Liver (tissue), 9 donors: ENCODE data around the gene SIRPD. TPM values are rescaled to one million over a fixed set of nuclear protein-coding genes. Genes with fewer than 3 reads are reported as not detected.

Experiments used
- DNase-seq: peaks from one replicate; pipeline ENCODE4 v3.0.0-alpha.2; 2017; ENCODE audit warnings: low spot score
- H3K27ac ChIP-seq, 2 donors: one replicate each; pipeline ENCODE4 v1.7.0; 2013; ENCODE audit warnings: inconsistent platforms in 2 of 2, low read length in 2 of 2, control low read depth in 1 of 2, low read depth in 1 of 2, mild to moderate bottlenecking in 1 of 2
- H3K27me3 ChIP-seq, 4 donors: one replicate each; pipeline versions ENCODE4 v1.6.1 to v1.7.0; 2013; ENCODE audit warnings: low read length in 3 of 4, inconsistent platforms in 1 of 4, mild to moderate bottlenecking in 1 of 4, moderate library complexity in 1 of 4; ENCODE audit not compliant: control insufficient read depth in 4 of 4, insufficient read depth in 4 of 4
- H3K36me3 ChIP-seq, 4 donors: one replicate each; pipeline versions ENCODE4 v1.6.1 to v1.7.0; 2013; ENCODE audit warnings: low read length in 3 of 4, mild to moderate bottlenecking in 3 of 4, low read depth in 1 of 4, moderate library complexity in 1 of 4; ENCODE audit not compliant: control insufficient read depth in 4 of 4, insufficient read depth in 3 of 4
- H3K4me1 ChIP-seq, 4 donors: one replicate each; pipeline versions ENCODE4 v1.6.1 to v1.7.0; 2013; ENCODE audit warnings: low read length in 3 of 4, mild to moderate bottlenecking in 3 of 4, moderate library complexity in 1 of 4; ENCODE audit not compliant: control insufficient read depth in 4 of 4, insufficient read depth in 4 of 4
- H3K4me3 ChIP-seq, 3 donors: one replicate each; pipeline versions ENCODE4 v1.6.1 to v1.7.0; 2013; ENCODE audit warnings: low read length in 3 of 3, control low read depth in 1 of 3, low read depth in 1 of 3, mild to moderate bottlenecking in 1 of 3
- H3K9ac ChIP-seq, 2 donors: one replicate each; pipeline ENCODE4 v1.7.0; 2013; ENCODE audit warnings: low read length in 2 of 2, mild to moderate bottlenecking in 2 of 2, moderate library complexity in 2 of 2, control low read depth in 1 of 2, low read depth in 1 of 2
- H3K9me3 ChIP-seq, 4 donors: one replicate each; pipeline versions ENCODE4 v1.6.1 to v1.7.0; 2013; ENCODE audit warnings: low read length in 3 of 4; ENCODE audit not compliant: control insufficient read depth in 4 of 4
- EGR1 ChIP-seq, 2 donors: IDR thresholded peaks; 2 replicates each; pipeline ENCODE4 v1.6.1; 2016 to 2018; ENCODE audit warnings: antibody characterized with exemption in 2 of 2, low read depth in 2 of 2
- FOXA1 ChIP-seq: IDR thresholded peaks from 2 replicates; pipeline ENCODE4 v1.6.1; 2016; ENCODE audit warnings: antibody characterized with exemption
- FOXA2 ChIP-seq: IDR thresholded peaks from 2 replicates; pipeline ENCODE4 v1.6.1; 2016; ENCODE audit warnings: antibody characterized with exemption
- GABPA ChIP-seq, 2 donors: IDR thresholded peaks in 1 of 2; conservative IDR thresholded peaks in 1 of 2; 2 replicates each; pipeline ENCODE4 v1.6.1; 2016; ENCODE audit warnings: antibody characterized with exemption in 2 of 2, mild to moderate bottlenecking in 1 of 2, moderate library complexity in 1 of 2
- HNF4A ChIP-seq, 2 donors: conservative IDR thresholded peaks; 2 replicates each; pipeline ENCODE4 v1.6.1; 2016; ENCODE audit warnings: antibody characterized with exemption in 2 of 2, mild to moderate bottlenecking in 2 of 2
- HNF4G ChIP-seq: IDR thresholded peaks from 2 replicates; pipeline ENCODE4 v1.6.1; 2016; ENCODE audit warnings: antibody characterized with exemption
- JUND ChIP-seq, 2 donors: IDR thresholded peaks; 2 replicates each; pipeline ENCODE4 v1.6.1; 2016; ENCODE audit warnings: antibody characterized with exemption in 2 of 2
- NR2F2 ChIP-seq: IDR thresholded peaks from 2 replicates; pipeline ENCODE4 v1.6.1; 2016; ENCODE audit warnings: antibody characterized with exemption
- RAD21 ChIP-seq, 2 donors: IDR thresholded peaks; 2 replicates each; pipeline ENCODE4 v1.6.1; 2016; ENCODE audit warnings: antibody characterized with exemption in 2 of 2, mild to moderate bottlenecking in 2 of 2
- RXRA ChIP-seq, 2 donors: IDR thresholded peaks; 2 replicates each; pipeline ENCODE4 v1.6.1; 2017 to 2018; ENCODE audit warnings: antibody characterized with exemption in 2 of 2, mild to moderate bottlenecking in 1 of 2
- SP1 ChIP-seq: IDR thresholded peaks from 2 replicates; pipeline ENCODE4 v1.6.1; 2018; ENCODE audit warnings: antibody characterized with exemption, mild to moderate bottlenecking
- TAF1 ChIP-seq: conservative IDR thresholded peaks from 2 replicates; pipeline ENCODE4 v1.6.1; 2016; ENCODE audit warnings: antibody characterized with exemption, mild to moderate bottlenecking
- YY1 ChIP-seq: IDR thresholded peaks from 2 replicates; pipeline ENCODE4 v1.6.1; 2016; ENCODE audit warnings: antibody characterized with exemption, mild to moderate bottlenecking
- WGBS: extraction: QIAGEN DNeasy Blood & Tissue Kit; methylation state at CpG from one replicate; pipeline ENCODE4 v1.1.7; 2013; 5-methylcytosine and 5-hydroxymethylcytosine counted together
- polyA plus RNA-seq, 2 donors: library from polyadenylated mRNA; stranded (reverse) in 1 of 2; unstranded in 1 of 2; fragments of 200-250 nt in 1 of 2; fragments of >200 nt in 1 of 2; fragmentation: Nextera tagmentation in 1 of 2; extraction: Ambion mirVana in 1 of 2; gene quantifications; one replicate each; pipeline versions ENCODE4 v1.2.1 to v1.2.3, GENCODE V29; 2013 to 2015
- total RNA-seq, 2 donors: library from RNA; depleted of rRNA; stranded (reverse); fragments of >200 nt; gene quantifications; one replicate each; pipeline ENCODE4 v1.2.3, GENCODE V29; 2014
- TF ChIP-seq, protein P1 (sequence below): IDR thresholded peaks from 2 replicates; pipeline ENCODE4 v1.6.1; 2016; ENCODE audit warnings: antibody characterized with exemption
- TF ChIP-seq, protein P2 (sequence below): IDR thresholded peaks from 2 replicates; pipeline ENCODE4 v1.6.1; 2016; ENCODE audit warnings: antibody characterized with exemption
- TF ChIP-seq, protein P3 (sequence below): IDR thresholded peaks from 2 replicates; pipeline ENCODE4 v1.6.1; 2016; ENCODE audit warnings: antibody characterized with exemption, mild to moderate bottlenecking
- TF ChIP-seq, protein P4 (sequence below): fragments of 150-350 bp; IDR thresholded peaks from 2 replicates; pipeline ENCODE4 v1.5.1; 2017; ENCODE audit warnings: improper control_type of control experiment, low read depth, low read length; ENCODE audit not compliant: missing input control
- TF ChIP-seq, protein P5 (sequence below): IDR thresholded peaks from 2 replicates; pipeline ENCODE4 v1.6.1; 2016; ENCODE audit warnings: antibody characterized with exemption
- donor health status: healthy.
- donor health status: healthy.
- donor health status: healthy.
- donor health status: healthy.
- donor health status: healthy.

The SIRPD gene
- total and polyA plus RNA-seq, 4 donors, result 1.1 TPM; not detected in 3

DNA sequence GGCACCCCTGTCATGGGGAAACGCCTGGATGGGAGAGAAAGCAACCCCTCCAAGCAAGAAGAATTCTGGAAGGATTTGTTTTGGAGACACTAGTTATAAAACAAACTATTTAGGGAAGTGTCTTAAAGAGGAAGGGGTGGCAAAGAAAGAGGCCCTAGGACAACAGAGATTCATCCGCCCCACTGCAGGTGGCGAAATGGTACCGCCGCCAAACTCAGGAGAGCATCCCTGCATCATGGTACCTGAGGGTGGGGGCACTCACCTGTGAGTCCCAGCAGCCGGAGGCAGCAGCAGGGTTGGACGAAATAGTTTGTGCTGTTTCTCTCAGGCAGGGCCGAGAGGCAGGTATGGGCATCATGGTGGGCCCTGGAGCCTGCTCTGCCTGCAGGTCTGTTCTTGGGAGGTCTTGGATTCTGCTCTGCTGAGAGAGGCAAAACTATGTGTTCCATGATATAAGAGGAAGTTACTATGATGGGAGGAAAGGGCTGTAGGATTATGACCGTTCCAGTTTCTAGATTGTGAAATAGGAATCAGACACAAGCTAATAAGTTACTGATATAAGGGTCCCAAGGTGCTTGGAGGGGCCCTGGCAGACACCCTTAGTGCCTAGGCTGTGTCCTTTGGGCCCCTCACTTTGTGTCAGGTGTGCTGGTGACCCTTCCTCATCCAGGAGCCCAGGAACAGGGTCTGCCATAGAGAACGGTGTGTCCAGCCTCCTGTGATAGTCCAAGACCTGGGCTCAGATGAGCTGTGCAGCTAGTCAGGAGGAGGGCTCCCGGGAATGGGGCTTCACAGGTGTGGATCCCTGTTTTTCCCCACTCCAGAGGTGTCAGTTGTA is 20.4 kb downstream of the SIRPD start:
- H3K4me3 ChIP-seq, result no peak overlapping the region
- H3K36me3 ChIP-seq, result no peaks in the 10 kb centered on the region
- H3K9me3 ChIP-seq, result no peaks in the 10 kb centered on the region
- H3K27me3 ChIP-seq, result no peaks in the 10 kb centered on the region
- H3K9ac ChIP-seq, result no peak overlapping the region
- no peaks in the 10 kb centered on the region for H3K4me1 ChIP-seq
- WGBS, result 72% methylated on average over 11 of the region's 11 CpGs
- DNase-seq, result no peak
- TF ChIP-seq FOXA2 (no peak), RXRA (IDR thresholded peaks at IDR 0.05) (no peak), JUND (IDR thresholded peaks at IDR 0.05) (no peak), FOXA1 (no peak), NR2F2 (no peak), YY1 (no peak), GABPA (IDR thresholded peaks at IDR 0.05 in 1 of 2, conservative IDR thresholded peaks at IDR 0.05 in 1 of 2) (no peak), EGR1 (IDR thresholded peaks at IDR 0.05; ENCODE audit: low read depth in 2 of 2) (no peak), HNF4G (no peak), HNF4A (conservative IDR thresholded peaks at IDR 0.05) (no peak), TAF1 (no peak), SP1 (no peak), RAD21 (IDR thresholded peaks at IDR 0.05) (no peak)
- TF ChIP-seq, protein P1, sequence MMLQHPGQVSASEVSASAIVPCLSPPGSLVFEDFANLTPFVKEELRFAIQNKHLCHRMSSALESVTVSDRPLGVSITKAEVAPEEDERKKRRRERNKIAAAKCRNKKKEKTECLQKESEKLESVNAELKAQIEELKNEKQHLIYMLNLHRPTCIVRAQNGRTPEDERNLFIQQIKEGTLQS, result no peak
- TF ChIP-seq, protein P2, sequence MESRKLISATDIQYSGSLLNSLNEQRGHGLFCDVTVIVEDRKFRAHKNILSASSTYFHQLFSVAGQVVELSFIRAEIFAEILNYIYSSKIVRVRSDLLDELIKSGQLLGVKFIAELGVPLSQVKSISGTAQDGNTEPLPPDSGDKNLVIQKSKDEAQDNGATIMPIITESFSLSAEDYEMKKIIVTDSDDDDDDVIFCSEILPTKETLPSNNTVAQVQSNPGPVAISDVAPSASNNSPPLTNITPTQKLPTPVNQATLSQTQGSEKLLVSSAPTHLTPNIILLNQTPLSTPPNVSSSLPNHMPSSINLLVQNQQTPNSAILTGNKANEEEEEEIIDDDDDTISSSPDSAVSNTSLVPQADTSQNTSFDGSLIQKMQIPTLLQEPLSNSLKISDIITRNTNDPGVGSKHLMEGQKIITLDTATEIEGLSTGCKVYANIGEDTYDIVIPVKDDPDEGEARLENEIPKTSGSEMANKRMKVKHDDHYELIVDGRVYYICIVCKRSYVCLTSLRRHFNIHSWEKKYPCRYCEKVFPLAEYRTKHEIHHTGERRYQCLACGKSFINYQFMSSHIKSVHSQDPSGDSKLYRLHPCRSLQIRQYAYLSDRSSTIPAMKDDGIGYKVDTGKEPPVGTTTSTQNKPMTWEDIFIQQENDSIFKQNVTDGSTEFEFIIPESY, result no peak
- TF ChIP-seq, protein P3, sequence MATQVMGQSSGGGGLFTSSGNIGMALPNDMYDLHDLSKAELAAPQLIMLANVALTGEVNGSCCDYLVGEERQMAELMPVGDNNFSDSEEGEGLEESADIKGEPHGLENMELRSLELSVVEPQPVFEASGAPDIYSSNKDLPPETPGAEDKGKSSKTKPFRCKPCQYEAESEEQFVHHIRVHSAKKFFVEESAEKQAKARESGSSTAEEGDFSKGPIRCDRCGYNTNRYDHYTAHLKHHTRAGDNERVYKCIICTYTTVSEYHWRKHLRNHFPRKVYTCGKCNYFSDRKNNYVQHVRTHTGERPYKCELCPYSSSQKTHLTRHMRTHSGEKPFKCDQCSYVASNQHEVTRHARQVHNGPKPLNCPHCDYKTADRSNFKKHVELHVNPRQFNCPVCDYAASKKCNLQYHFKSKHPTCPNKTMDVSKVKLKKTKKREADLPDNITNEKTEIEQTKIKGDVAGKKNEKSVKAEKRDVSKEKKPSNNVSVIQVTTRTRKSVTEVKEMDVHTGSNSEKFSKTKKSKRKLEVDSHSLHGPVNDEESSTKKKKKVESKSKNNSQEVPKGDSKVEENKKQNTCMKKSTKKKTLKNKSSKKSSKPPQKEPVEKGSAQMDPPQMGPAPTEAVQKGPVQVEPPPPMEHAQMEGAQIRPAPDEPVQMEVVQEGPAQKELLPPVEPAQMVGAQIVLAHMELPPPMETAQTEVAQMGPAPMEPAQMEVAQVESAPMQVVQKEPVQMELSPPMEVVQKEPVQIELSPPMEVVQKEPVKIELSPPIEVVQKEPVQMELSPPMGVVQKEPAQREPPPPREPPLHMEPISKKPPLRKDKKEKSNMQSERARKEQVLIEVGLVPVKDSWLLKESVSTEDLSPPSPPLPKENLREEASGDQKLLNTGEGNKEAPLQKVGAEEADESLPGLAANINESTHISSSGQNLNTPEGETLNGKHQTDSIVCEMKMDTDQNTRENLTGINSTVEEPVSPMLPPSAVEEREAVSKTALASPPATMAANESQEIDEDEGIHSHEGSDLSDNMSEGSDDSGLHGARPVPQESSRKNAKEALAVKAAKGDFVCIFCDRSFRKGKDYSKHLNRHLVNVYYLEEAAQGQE, result no peak
- TF ChIP-seq, protein P4, sequence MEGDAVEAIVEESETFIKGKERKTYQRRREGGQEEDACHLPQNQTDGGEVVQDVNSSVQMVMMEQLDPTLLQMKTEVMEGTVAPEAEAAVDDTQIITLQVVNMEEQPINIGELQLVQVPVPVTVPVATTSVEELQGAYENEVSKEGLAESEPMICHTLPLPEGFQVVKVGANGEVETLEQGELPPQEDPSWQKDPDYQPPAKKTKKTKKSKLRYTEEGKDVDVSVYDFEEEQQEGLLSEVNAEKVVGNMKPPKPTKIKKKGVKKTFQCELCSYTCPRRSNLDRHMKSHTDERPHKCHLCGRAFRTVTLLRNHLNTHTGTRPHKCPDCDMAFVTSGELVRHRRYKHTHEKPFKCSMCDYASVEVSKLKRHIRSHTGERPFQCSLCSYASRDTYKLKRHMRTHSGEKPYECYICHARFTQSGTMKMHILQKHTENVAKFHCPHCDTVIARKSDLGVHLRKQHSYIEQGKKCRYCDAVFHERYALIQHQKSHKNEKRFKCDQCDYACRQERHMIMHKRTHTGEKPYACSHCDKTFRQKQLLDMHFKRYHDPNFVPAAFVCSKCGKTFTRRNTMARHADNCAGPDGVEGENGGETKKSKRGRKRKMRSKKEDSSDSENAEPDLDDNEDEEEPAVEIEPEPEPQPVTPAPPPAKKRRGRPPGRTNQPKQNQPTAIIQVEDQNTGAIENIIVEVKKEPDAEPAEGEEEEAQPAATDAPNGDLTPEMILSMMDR, result no peak
- TF ChIP-seq, protein P5, sequence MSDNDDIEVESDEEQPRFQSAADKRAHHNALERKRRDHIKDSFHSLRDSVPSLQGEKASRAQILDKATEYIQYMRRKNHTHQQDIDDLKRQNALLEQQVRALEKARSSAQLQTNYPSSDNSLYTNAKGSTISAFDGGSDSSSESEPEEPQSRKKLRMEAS, result no peak
- H3K27ac ChIP-seq, result peak overlapping the region; percentile 40 to 66
